Measurements from ENCODE around the gene COMMD7.
"Not testable (repeated sequence)": the region's sequence is repeated elsewhere in the genome, so short reads cannot be mapped to it uniquely, and the experiment has no call there.

The COMMD7 gene

DNA sequence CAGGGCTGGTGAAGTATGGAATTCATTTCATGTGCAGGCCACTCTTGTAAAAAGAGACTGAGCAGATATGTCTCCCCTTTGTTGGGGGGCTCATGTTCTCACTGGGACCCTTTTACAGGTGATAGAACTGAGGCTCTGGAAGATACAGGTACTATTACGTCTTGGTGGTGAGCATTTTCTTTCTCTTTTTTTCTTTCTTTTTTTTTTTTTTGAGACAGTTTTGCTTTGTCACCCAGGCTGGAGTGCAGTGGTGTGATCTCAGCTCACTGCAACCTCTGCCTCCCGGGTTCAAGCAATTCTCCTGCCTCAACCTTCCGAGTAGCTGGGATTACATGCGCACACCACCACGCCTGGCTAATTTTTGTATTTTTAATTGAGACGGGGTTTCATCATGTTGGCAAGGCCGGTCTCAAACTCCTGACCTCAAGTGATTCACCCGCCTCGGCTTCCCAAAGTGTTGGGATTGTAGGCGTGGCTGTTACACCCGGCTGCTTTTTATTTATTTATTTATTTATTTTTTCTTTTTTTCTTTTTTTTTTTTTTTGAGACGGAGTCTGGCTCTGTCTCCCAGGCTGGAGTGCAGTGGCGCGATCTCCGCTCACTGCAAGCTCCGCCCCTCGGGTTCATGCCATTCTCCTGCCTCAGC lies 22.1 kb upstream of the COMMD7 start:
- DNase-seq: not testable (repeated sequence)

GRCh38 chr20:32764005-32764960 lies 21.0 kb upstream of the COMMD7 start:
- peak; percentile 33 to 34 for DNase-seq

DNA sequence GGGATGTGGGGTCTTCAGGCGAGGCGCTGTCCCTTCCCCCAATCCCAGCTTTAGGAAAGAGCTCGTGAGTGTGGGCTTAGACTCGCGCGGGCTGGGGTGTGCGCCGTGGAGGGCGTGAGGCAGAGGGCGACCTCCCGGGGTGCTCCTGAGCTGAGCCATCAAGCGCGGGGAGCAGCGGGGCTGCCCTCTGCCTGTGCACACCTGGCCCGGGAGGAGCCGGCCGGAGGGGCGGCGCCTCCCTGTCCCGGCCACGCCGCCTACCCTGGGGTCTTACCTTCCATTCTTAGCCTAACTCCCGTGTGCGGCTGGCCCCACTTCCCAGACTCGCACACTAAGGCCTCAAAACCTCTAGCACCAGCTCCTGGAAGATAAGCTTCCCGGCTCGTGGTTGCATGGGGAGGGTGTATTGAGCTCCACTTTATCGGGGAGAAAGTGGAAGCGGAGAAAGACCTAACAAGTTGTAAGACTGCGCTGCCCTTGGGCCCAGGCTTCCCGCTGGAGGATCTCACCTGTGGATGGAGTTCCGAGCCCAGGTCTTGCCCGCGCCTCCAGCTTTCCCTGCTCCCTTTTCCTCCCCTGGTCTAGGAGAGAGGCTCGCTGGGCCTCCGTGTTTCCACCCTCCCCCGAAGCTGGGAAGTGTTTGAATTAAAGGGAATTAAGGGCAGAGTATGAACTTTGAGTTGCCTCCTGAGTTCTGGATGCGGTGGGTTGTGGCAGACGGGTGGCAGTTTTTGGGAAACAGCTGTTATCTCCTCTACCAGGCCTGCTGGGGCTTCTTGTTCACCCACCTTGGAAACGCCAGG lies 20.1 kb upstream of the COMMD7 start:
- peak; percentile 41 to 62 for DNase-seq

DNA sequence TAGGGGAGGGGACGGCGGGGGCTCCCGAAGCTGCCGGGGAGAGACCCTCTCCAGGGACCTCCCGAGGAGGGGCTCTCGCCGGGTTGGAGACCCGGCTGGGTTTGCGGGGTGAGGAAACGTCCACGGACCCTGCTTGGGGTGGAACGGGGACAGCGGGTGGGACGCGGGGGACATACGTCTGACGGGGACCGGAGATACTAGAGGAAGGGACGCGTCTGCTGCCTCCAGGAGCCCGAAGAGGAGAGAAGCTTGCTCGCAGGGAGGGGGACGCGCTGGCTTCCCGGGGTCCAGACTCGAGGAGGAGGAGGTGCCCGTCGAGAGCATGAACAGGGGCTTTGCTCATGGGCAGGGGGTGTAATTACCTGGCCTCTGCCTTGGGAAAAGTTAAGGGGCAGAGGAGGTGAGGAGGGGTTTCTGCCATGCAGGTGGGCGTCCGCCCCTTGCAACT lies 19.5 kb upstream of the COMMD7 start:
- peak in 1 of 2 experiments; percentile 31 for DNase-seq

- DNase-seq: peak; percentile 84 to 85
These were observed 18.8 kb upstream of the COMMD7 start, which contains the start of gene DNMT3B for GRCh38 chr20:32761831-32762753. Gene DNMT3B, plus strand, starts transcription at chr20:32762385. Its CDS starts 17,939 bp downstream, at chr20:32780324.

DNA sequence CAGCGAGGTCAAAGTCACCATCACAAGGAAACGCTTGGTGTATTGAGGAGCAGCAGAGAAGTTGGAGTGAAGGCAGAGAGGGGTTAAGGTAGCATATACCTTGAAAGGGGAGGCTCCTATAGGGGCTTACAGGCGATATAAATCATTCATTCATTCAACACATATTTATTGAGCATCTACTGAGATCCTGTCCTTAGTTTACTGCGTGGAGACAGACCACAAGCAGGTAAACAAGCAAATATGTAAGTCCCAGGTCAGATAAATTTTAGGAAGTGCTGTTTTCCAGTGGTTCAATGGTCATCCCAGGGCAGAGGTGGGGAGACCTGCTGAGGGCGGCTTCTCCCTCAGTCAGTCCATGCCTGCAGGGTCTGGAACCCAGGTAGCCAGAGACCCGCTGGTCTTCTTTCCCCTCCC lies 18.2 kb upstream of the COMMD7 start:
- DNase-seq: no peak

GRCh38 chr20:32756156-32756555 lies 12.9 kb upstream of the COMMD7 start:
- DNase-seq: no peak

- DNase-seq: no peak
These were observed 10.5 kb upstream of the COMMD7 start for GRCh38 chr20:32753731-32754130.

DNA sequence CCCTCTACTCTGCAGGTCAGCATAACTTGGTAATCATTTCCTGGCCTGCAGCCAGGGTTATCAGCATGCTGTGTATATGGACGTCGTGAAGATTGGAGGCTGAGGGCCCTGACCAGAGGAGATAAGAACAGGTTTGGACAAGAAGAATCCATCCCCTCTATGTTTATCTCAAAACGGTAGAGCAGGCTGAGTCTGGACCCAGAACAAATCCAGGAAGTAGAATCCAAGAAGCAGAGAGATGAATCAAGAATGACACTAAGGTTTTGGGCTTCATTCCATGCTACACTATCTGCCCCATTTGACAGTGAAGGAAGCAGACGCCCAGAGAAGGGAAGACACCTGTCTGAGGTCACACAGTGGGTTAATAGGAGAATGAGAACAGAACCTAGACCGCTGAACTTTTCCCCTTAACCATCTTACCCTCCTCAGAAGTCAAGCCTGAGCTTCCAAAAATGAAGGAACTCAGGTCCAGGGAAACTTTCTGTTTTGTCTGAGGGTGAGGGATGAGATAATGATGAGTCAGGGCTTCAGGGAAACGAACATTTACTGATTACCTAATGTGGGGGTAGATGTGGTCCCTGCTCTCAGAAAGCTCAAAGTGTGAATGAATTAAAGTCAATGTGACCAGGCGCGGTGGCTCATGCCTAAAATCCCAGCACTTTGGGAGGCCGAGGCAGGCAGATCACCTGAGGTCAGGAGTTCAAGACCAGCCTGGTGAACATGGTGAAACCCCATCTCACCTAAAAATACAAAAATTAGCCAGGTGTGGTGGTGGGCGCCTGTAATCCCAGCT lies 9.4 kb upstream of the COMMD7 start:
- no peak for DNase-seq

DNA sequence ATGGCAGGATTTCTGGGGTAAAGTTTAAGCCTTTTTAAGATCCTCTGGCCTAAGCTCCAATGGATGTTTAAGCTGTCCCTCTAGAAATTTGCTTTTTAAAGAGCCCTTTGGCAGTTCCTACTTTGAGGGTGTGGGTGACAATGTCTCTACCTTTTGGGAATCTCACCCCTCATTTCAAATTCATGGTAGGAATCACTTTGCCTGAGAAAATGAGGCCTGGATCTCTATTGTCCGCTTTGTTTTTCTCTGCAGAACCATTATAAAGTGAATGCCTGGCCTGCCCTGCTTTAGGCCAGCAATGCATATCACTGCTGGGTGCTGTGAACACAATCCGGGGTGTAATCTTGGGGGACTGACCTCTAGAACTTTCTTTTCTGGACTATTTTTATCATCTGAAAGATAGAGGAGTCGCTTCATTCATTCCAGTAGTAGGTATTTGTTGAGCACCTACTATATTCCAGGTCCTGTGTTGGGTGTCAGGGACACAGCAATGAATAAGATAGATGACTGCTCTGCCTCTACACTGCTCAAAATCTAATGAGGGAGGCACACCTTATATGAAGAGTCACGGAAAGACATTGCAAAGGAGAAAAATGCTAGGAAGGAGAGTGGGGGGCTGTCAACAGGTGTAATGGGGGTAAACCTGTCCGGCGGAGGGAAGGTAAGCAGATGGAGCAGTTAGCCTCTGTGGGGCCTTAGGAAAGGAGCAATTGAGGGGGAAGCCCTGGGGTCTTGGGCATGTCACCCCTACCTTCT lies 8.6 kb upstream of the COMMD7 start:
- DNase-seq: no peak

GRCh38 chr20:32751293-32751692 lies 8.0 kb upstream of the COMMD7 start:
- DNase-seq: no peak

DNA sequence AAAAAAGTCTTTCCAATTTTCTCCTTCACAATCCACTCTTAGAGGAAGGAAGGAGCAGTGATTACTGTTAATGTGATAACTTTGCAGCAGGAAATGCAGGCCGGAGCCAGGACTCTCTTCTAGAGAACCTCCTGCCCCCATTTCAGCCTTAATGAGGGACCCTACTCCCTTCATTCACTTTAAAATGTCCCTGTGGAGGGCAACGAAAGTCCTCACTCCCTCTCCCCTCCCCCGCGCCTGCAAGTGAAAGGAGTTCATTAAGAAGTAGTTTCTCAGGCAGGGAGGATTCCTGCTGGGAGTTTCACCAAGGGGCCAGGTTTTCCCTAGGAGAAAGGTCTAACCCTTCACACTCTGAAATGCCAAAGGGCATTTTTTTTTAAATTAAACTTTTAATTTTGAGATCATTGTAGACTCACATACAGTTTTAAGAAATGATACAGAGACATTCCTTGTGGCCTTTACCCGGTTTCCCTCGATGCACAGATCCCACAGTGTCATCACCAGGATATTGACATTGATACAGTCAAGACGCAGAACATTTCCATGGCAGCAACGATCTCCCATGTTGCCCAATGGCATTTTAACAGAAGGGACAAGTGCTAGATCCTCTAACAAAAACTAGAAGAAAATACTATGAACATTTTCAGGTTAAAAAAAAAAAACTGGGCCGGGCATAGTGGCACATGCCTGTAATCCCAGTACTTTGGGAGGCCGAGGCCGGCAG lies 6.8 kb upstream of the COMMD7 start:
- DNase-seq: no peak

- peak; percentile 14 to 45 for DNase-seq
These were observed 688 bp downstream of the COMMD7 start for GRCh38 chr20:32742322-32743236.

GRCh38 chr20:32741151-32741550 lies 2.1 kb downstream of the COMMD7 start:
- no peak for DNase-seq

DNA sequence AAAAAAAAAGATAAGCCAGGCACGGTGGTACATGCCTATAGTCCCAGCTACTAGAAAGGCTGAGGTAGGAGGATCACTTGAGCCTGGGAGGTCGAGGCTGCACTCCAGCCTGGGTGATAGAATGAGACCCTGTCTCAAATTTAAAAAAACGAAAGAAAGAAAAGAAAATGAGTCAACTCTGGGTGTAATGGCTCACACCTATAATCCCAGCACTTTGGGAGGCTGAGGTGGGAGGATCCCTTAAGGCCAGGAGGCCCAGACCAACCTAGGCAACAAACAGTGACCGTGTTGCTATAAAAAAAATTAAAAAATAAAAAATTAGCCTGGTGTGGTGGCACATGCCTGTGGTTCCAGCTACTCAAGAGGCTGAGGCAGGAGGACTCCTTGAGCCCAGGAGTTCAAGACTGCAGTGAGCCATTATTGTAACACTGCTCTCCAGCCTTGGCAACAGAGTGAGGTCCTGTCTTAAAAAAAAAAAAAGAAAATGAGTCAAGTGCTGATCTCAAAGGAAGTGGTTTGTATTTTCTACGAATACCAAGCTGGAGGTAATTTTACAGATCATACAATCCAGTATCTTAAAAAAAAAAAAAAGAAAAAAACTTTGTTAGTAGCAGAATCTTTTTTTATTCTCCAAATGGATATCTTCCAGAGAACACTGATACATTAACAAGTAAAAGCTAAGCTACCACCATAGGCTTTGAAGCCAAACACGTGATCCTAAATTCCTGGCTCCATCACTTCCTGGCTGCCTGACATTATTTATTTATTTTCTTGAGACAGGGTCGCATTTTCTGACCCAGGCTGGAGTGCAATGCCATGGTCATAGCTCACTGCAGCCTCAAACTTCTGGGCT lies 5.7 kb downstream of the COMMD7 start:
- no peak for DNase-seq

DNA sequence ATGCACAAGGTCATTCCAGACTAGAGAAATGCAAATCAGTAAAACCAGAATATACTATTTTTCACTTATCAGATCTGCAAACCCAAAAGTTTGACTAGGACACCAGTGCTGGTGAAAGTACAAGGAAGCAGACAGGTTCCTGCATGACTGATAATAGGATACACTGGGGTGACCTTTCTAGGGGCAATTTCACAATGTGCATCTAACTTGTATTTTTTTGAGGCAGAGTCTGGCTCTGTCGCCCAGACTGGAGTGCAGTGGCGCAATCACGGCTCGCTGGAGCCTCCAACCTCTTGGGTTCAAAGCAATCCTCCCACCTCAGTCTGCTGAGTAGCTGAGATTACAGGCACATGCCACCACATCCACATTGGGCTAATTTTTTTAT lies 11.4 kb downstream of the COMMD7 start:
- DNase-seq: no peak

- not testable (repeated sequence) for DNase-seq
These were observed 13.9 kb downstream of the COMMD7 start for GRCh38 chr20:32729334-32729733.
